Keratinocyte (primary cell): ENCODE measurements around the gene TXLNG. TPM values are rescaled to one million over a fixed set of nuclear protein-coding genes. Genes with fewer than 3 reads are reported as not detected.

Experiments used
- DNase-seq: peaks from one replicate; pipeline ENCODE4 v3.0.0-alpha.2; 2011; ENCODE audit warnings: low read depth, missing footprints, low spot score
- FAIRE-seq: peaks from 2 replicates; lab custom pipeline; 2011; peaks lifted over from hg19 to GRCh38; lab: Jason Lieb, UNC
- H2AFZ ChIP-seq: 2 replicates; pipeline ENCODE4 v1.6.0; 2012; ENCODE audit warnings: low read length, control low read depth, inconsistent platforms; ENCODE audit not compliant: control insufficient read depth
- H3K27ac ChIP-seq: 2 replicates; pipeline ENCODE4 v1.5.1; 2011; ENCODE audit warnings: low read length; ENCODE audit not compliant: control insufficient read depth, insufficient read depth
- H3K27me3 ChIP-seq: 3 replicates; pipeline ENCODE4 v1.6.0; 2011; ENCODE audit warnings: low read length; ENCODE audit not compliant: control insufficient read depth, insufficient read depth; ENCODE audit errors: extremely low read depth
- H3K36me3 ChIP-seq, 2 experiments: 2 replicates in 1 of 2; 3 replicates in 1 of 2; pipeline ENCODE4 v1.5.1; 2011; ENCODE audit warnings: low read length in 2 of 2, mild to moderate bottlenecking in 1 of 2; ENCODE audit not compliant: control insufficient read depth in 2 of 2, insufficient read depth in 2 of 2; ENCODE audit errors: extremely low read depth in 1 of 2
- H3K4me1 ChIP-seq: 3 replicates; pipeline ENCODE4 v1.5.1; 2011; ENCODE audit warnings: low read length; ENCODE audit not compliant: control insufficient read depth, insufficient read depth; ENCODE audit errors: extremely low read depth
- H3K4me2 ChIP-seq: 3 replicates; pipeline ENCODE4 v1.6.0; 2011; ENCODE audit warnings: low read depth, low read length; ENCODE audit not compliant: control insufficient read depth, insufficient read depth; ENCODE audit errors: extremely low read depth
- H3K4me3 ChIP-seq, 3 experiments: fragments of 200-600 bp in 1 of 3; sonication (generic) in 1 of 3; 2 replicates in 2 of 3; 3 replicates in 1 of 3; pipeline ENCODE4 v1.5.1; 2011 to 2016; ENCODE audit warnings: low read length in 3 of 3, mild to moderate bottlenecking in 3 of 3, control low read depth in 2 of 3, inconsistent platforms in 1 of 3, low read depth in 1 of 3, mixed read lengths in 1 of 3, mixed run types in 1 of 3, moderate library complexity in 1 of 3; ENCODE audit not compliant: control insufficient read depth in 2 of 3, insufficient read depth in 2 of 3; ENCODE audit errors: extremely low read depth in 1 of 3
- H3K79me2 ChIP-seq: 2 replicates; pipeline ENCODE4 v1.6.0; 2012; ENCODE audit warnings: low read length; ENCODE audit not compliant: control insufficient read depth, insufficient read depth
- H3K9ac ChIP-seq: 3 replicates; pipeline ENCODE4 v1.6.0; 2011; ENCODE audit warnings: low read length; ENCODE audit not compliant: control insufficient read depth, insufficient read depth; ENCODE audit errors: extremely low read depth
- H3K9me1 ChIP-seq: 3 replicates; pipeline ENCODE4 v1.6.0; 2011; ENCODE audit warnings: low read length; ENCODE audit not compliant: control insufficient read depth, insufficient read depth; ENCODE audit errors: extremely low read depth
- H3K9me3 ChIP-seq: 2 replicates; pipeline ENCODE4 v1.5.1; 2012; ENCODE audit warnings: low read depth, low read length; ENCODE audit not compliant: control insufficient read depth
- H4K20me1 ChIP-seq: 3 replicates; pipeline ENCODE4 v1.6.0; 2011; ENCODE audit warnings: low read length; ENCODE audit not compliant: control insufficient read depth, insufficient read depth; ENCODE audit errors: extremely low read depth
- CTCF ChIP-seq, 3 experiments: IDR thresholded peaks in 1 of 3; conservative IDR thresholded peaks in 1 of 3; optimal IDR thresholded peaks in 1 of 3; 2 replicates in 2 of 3; 3 replicates in 1 of 3; pipeline versions ENCODE3 to v1.5.1; 2011; ENCODE audit warnings: low read length in 3 of 3, mild to moderate bottlenecking in 3 of 3, moderate library complexity in 2 of 3, control low read depth in 1 of 3, inconsistent platforms in 1 of 3; ENCODE audit not compliant: insufficient read depth in 2 of 3; ENCODE audit errors: extremely low read depth in 1 of 3
- EZH2 ChIP-seq: IDR thresholded peaks from one replicate; pipeline ENCODE4 v1.6.1; 2012; ENCODE audit warnings: inconsistent platforms, mild to moderate bottlenecking, low read length, moderate library complexity
- dilution Hi-C: fragments of 300-500 bp; cut with MboI; formaldehyde crosslinking; loops from one replicate; pipeline ENCODE4 v1.7.0; 2020; ENCODE audit warnings: low sequenced_read_pairs; ENCODE audit not compliant: extremely low pct_ligation_motif_present
- polyA plus RNA-seq, 5 experiments: library from polyadenylated mRNA; depleted of rRNA in 3 of 5; stranded (reverse) in 3 of 5; stranded (forward) in 1 of 5; unstranded in 1 of 5; fragments of >200 nt; gene quantifications; 1 replicate in 1 of 5; 2 replicates in 3 of 5; 3 replicates in 1 of 5; pipeline versions ENCODE4 v1.2.1 to v1.2.3, GENCODE V29; 2011 to 2012; ENCODE audit warnings: missing spikeins in 2 of 5, low read depth in 1 of 5, low replicate concordance in 1 of 5

The TXLNG gene
- polyA plus RNA-seq, 1 donor (not counting 4 experiments of a cell fraction or from before 2014, with no cell fraction given), result 38.5 TPM

- H3K4me3 ChIP-seq, result no peak overlapping the region
- peaks cover 12% of the 10 kb centered on the region for H3K4me1 ChIP-seq
- FAIRE-seq (no peak), DNase-seq (no peak)
- no peaks in the 10 kb centered on the region for H3K79me2 ChIP-seq
- peaks cover 14 to 27% of the 10 kb centered on the region in 2 experiments for H3K36me3 ChIP-seq
- H3K4me2 ChIP-seq, result no peak overlapping the region
- no peaks in the 10 kb centered on the region for H4K20me1 ChIP-seq
- H2AFZ ChIP-seq, result no peak overlapping the region
- no peaks in the 10 kb centered on the region for H3K27me3 ChIP-seq
- no peaks in the 10 kb centered on the region for H3K9me3 ChIP-seq
- TF ChIP-seq EZH2, result no peak
- no peak for TF ChIP-seq CTCF (optimal IDR thresholded peaks at IDR 0.05 in 1 of 3, IDR thresholded peaks at IDR 0.05 in 1 of 3, conservative IDR thresholded peaks at IDR 0.05 in 1 of 3; ENCODE audit: extremely low read depth in 1 of 3, insufficient read depth in 2 of 3, low read length in 3 of 3)
- dilution Hi-C loops, result no loop called here
- no peak overlapping the region for H3K27ac ChIP-seq
- no peak overlapping the region for H3K9ac ChIP-seq
- H3K9me1 ChIP-seq, result no peaks in the 10 kb centered on the region
Measured at GRCh38 chrX:16739574-16739973, 46.7 kb upstream of the TXLNG start.

GRCh38 chrX:16743604-16744325 lies 42.5 kb upstream of the TXLNG start:
- peak; percentile 96 for FAIRE-seq
- peaks cover 23 to 28% of the 10 kb centered on the region in 2 experiments for H3K36me3 ChIP-seq
- no peak overlapping the region for H3K9ac ChIP-seq
- no peak overlapping the region for H3K4me2 ChIP-seq
- no peaks in the 10 kb centered on the region for H3K27me3 ChIP-seq
- no peak for DNase-seq
- peak overlapping the region; percentile 24 for H3K27ac ChIP-seq
- no peak overlapping the region for H2AFZ ChIP-seq
- no peak overlapping the region for H3K4me3 ChIP-seq
- H4K20me1 ChIP-seq, result no peaks in the 10 kb centered on the region
- H3K4me1 ChIP-seq, result peaks cover 12% of the 10 kb centered on the region
- no peaks in the 10 kb centered on the region for H3K9me1 ChIP-seq
- dilution Hi-C loops, result no loop called here
- TF ChIP-seq CTCF (optimal IDR thresholded peaks at IDR 0.05 in 1 of 3, IDR thresholded peaks at IDR 0.05 in 1 of 3, conservative IDR thresholded peaks at IDR 0.05 in 1 of 3; ENCODE audit: extremely low read depth in 1 of 3, insufficient read depth in 2 of 3, low read length in 3 of 3) (peak; percentile 49 to 75 (median 69)), EZH2 (no peak)
- H3K9me3 ChIP-seq, result no peaks in the 10 kb centered on the region
- H3K79me2 ChIP-seq, result no peaks in the 10 kb centered on the region
